K562 (cell line): Measurements from ENCODE around the gene CYBRD1. TPM values are rescaled to one million over a fixed set of nuclear protein-coding genes. Genes with fewer than 3 reads are reported as not detected.

ENCODE experiments used
- ATAC-seq: fragments of 200-7000 bp; cut with Tn5 transposase; 3 replicates; pipeline ENCODE4 v1.9.1; 2020; ENCODE audit warnings: moderate library complexity
- BruUV-seq: library from RNA; stranded (reverse); fragments of 400-500 nt; replicated peaks from 2 replicates; lab custom pipeline; 2021; lab: Mats Ljungman, UMichigan
- CTCF ChIA-PET: fragments of 300-600 bp; formaldehyde crosslinking; extraction: SDS; loops from one replicate; lab custom pipeline; 2021; ENCODE audit warnings: low intra/inter-chr PET ratio; lab: Yijun Ruan, JAX
- POLR2A ChIA-PET: fragments of 300-600, 350-650 bp; sonication (Branson Sonifier 250); formaldehyde crosslinking; extraction: SDS; loops from one replicate; lab custom pipeline; 2021; ENCODE audit warnings: antibody characterized with exemption, inconsistent platforms; lab: Yijun Ruan, JAX
- DNase-seq, 4 experiments: peaks; one replicate each; pipeline versions ENCODE4 v3.0.0 to v3.0.0-alpha.2; 2011 to 2018; ENCODE audit warnings: low spot score in 3 of 4, mixed read lengths in 3 of 4; ENCODE audit errors: extremely low read depth in 1 of 4
- FAIRE-seq: peaks from 2 replicates; lab custom pipeline; 2011; peaks lifted over from hg19 to GRCh38; lab: Jason Lieb, UNC
- H2AFZ ChIP-seq: 2 replicates; pipeline ENCODE4 v1.6.0; 2011; ENCODE audit warnings: low read depth, low read length, control low read depth, inconsistent platforms
- H3K27ac ChIP-seq: fragments of 200-600 bp; 3 replicates; pipeline ENCODE4 v1.8.0; 2011; ENCODE audit warnings: low read depth, mild to moderate bottlenecking, control low read depth, inconsistent platforms, low read length, moderate library complexity, mixed read lengths; ENCODE audit errors: extremely low read depth
- H3K27me3 ChIP-seq, 2 experiments: fragments of 300-600 bp in 1 of 2; 2 replicates in 1 of 2; 3 replicates in 1 of 2; pipeline versions ENCODE4 v1.6.0 to v1.8.0; 2011; ENCODE audit warnings: inconsistent platforms in 2 of 2, low read length in 2 of 2, mild to moderate bottlenecking in 1 of 2, mixed read lengths in 1 of 2, moderate library complexity in 1 of 2; ENCODE audit not compliant: control insufficient read depth in 2 of 2, insufficient read depth in 2 of 2
- H3K36me3 ChIP-seq: fragments of 300-600 bp; 3 replicates; pipeline ENCODE4 v1.8.0; 2011; ENCODE audit warnings: mild to moderate bottlenecking, low read length, inconsistent platforms; ENCODE audit not compliant: control insufficient read depth, insufficient read depth
- H3K4me1 ChIP-seq, 2 experiments: fragments of 200-600 bp in 1 of 2; replicated peaks in 1 of 2; 2 replicates in 1 of 2; 3 replicates in 1 of 2; pipeline versions ENCODE4 v1.5.1 to v1.8.0; 2011; ENCODE audit warnings: inconsistent platforms in 2 of 2, low read length in 2 of 2, mild to moderate bottlenecking in 1 of 2, mixed read lengths in 1 of 2, moderate library complexity in 1 of 2; ENCODE audit not compliant: control insufficient read depth in 2 of 2, insufficient read depth in 2 of 2
- H3K4me2 ChIP-seq: 2 replicates; pipeline ENCODE4 v1.6.1; 2011; ENCODE audit warnings: low read length, control low read depth, inconsistent platforms, mixed read lengths; ENCODE audit not compliant: insufficient read depth
- H3K4me3 ChIP-seq: fragments of 200-600 bp; sonication (generic), shearing (Covaris generic); 2 replicates; pipeline ENCODE4 v1.5.1; 2016; ENCODE audit warnings: control low read depth, inconsistent platforms
- H3K79me2 ChIP-seq: fragments of 200-600 bp; 3 replicates; pipeline ENCODE4 v1.8.0; 2011; ENCODE audit warnings: low read length, inconsistent platforms; ENCODE audit not compliant: control insufficient read depth, insufficient read depth
- H3K9ac ChIP-seq, 2 experiments: 2 replicates each; pipeline versions ENCODE4 v1.6.0 to v1.6.1; 2011; ENCODE audit warnings: low read depth in 2 of 2, low read length in 2 of 2, control low read depth in 1 of 2, inconsistent platforms in 1 of 2, mild to moderate bottlenecking in 1 of 2, mixed read lengths in 1 of 2; ENCODE audit not compliant: insufficient read depth in 1 of 2
- H3K9me1 ChIP-seq: one replicate; pipeline ENCODE4 v1.6.0; 2011; ENCODE audit warnings: inconsistent platforms, mild to moderate bottlenecking, low read length, moderate library complexity; ENCODE audit not compliant: control insufficient read depth, insufficient read depth
- H3K9me3 ChIP-seq: replicated peaks from 2 replicates; pipeline ENCODE4 v1.5.1; 2011; ENCODE audit warnings: low read depth, low read length, inconsistent platforms; ENCODE audit not compliant: control insufficient read depth, insufficient read depth
- H4K20me1 ChIP-seq: replicated peaks from 2 replicates; pipeline ENCODE4 v1.6.1; 2011; ENCODE audit warnings: low read length, inconsistent platforms, mixed read lengths; ENCODE audit not compliant: control insufficient read depth, insufficient read depth
- AFF4 ChIP-seq: sonication (generic); formaldehyde crosslinking; IDR thresholded peaks from 2 replicates; pipeline ENCODE4 v1.8.0; 2023; ENCODE audit warnings: mild to moderate bottlenecking, missing genetic modification reagents
- ATF1 ChIP-seq, 2 experiments: fragments of 450-650 bp in 1 of 2; IDR thresholded peaks; 2 replicates each; pipeline ENCODE4 v1.6.1; 2016; ENCODE audit warnings: missing compliant biosample characterization in 1 of 2, missing genetic modification characterization in 1 of 2
- CBFB ChIP-seq: sonication (generic); formaldehyde crosslinking; IDR thresholded peaks from 2 replicates; pipeline ENCODE4 v1.4.0; 2020; ENCODE audit warnings: mild to moderate bottlenecking, missing genetic modification reagents
- ELF2 ChIP-seq: fragments of 250-450 bp; sonication (Bioruptor Pico); IDR thresholded peaks from 2 replicates; pipeline ENCODE4 v1.5.0; 2021; ENCODE audit warnings: mild to moderate bottlenecking
- EZH2 ChIP-seq: IDR thresholded peaks from 2 replicates; pipeline ENCODE4 v1.6.1; 2012; ENCODE audit warnings: low read depth, mild to moderate bottlenecking, inconsistent platforms, low read length, borderline replicate concordance
- KLF6 ChIP-seq: fragments of 250-450 bp; sonication (Bioruptor Pico); IDR thresholded peaks from 2 replicates; pipeline ENCODE4 v1.4.0; 2020; ENCODE audit warnings: mild to moderate bottlenecking, moderate library complexity, borderline replicate concordance
- LEF1 ChIP-seq: fragments of 450-650 bp; IDR thresholded peaks from 2 replicates; pipeline ENCODE4 v1.6.1; 2016; ENCODE audit warnings: mild to moderate bottlenecking
- MEIS2 ChIP-seq: fragments of 450-650 bp; IDR thresholded peaks from 2 replicates; pipeline ENCODE4 v1.6.1; 2014; ENCODE audit warnings: mild to moderate bottlenecking; ENCODE audit not compliant: partially characterized antibody
- NRF1 ChIP-seq, 2 experiments: fragments of 450-650 bp; IDR thresholded peaks in 1 of 2; conservative IDR thresholded peaks in 1 of 2; 2 replicates each; pipeline ENCODE4 v1.6.1; 2014; ENCODE audit warnings: mild to moderate bottlenecking in 2 of 2
- POLR2A ChIP-seq: fragments of 450-650 bp; conservative IDR thresholded peaks from 2 replicates; pipeline ENCODE4 v1.6.1; 2016
- SAP30 ChIP-seq: fragments of 200-600 bp; sonication (generic); IDR thresholded peaks from 2 replicates; pipeline ENCODE4 v1.6.1; 2012; ENCODE audit warnings: borderline replicate concordance, low read depth, mild to moderate bottlenecking, moderate library complexity, low read length, control low read depth, inconsistent platforms; ENCODE audit not compliant: insufficient read depth, poor library complexity, severe bottlenecking
- TCF7L2 ChIP-seq: fragments of 150-350 bp; IDR thresholded peaks from 2 replicates; pipeline ENCODE4 v1.6.1; 2016; ENCODE audit warnings: low read depth, mild to moderate bottlenecking, low read length, moderate library complexity
- ZBTB1 ChIP-seq: sonication (generic); formaldehyde crosslinking; IDR thresholded peaks from 2 replicates; pipeline ENCODE4 v1.8.1; 2023; ENCODE audit warnings: missing genetic modification reagents, low read depth, mild to moderate bottlenecking, borderline replicate concordance
- WGBS: fragments of 100-300 bp; shearing (Covaris generic); methylation state at CpG from one replicate; pipeline ENCODE4 v1.1.6; 2016; ENCODE audit warnings: low coverage, mixed read lengths; ENCODE audit not compliant: insufficient coverage; ENCODE audit errors: missing lambda C conversion rate; 5-methylcytosine and 5-hydroxymethylcytosine counted together
- in situ Hi-C: fragments of 300-500 bp; cut with MboI; formaldehyde crosslinking; loops from 4 replicates; pipeline ENCODE4 v1.15.0; 2018; ENCODE audit warnings: inconsistent platforms, mixed read lengths
- intact Hi-C: fragments of 100-400 bp; cut with micrococcal nuclease; formaldehyde crosslinking; loops from 2 replicates; pipeline ENCODE4 v1.14.2; 2022
- polyA plus RNA-seq, 8 experiments: library from polyadenylated mRNA; depleted of rRNA in 4 of 8; stranded (reverse) in 5 of 8; unstranded in 3 of 8; fragments of >200 nt; fragmentation: Nextera tagmentation in 2 of 8; fragmentation: Illumina TruSeq in 1 of 8; extraction: Ambion mirVana in 2 of 8; extraction: Trizol in 1 of 8; gene quantifications; 2 replicates each; pipeline versions ENCODE4 v1.2.1 to v1.2.3, GENCODE V29; 2011 to 2014; ENCODE audit warnings: inconsistent platforms in 1 of 8, missing spikeins in 1 of 8
- total RNA-seq, 7 experiments: library from RNA; depleted of rRNA in 6 of 7; stranded (reverse); fragments of >200 nt in 6 of 7; fragmentation: Illumina TruSeq in 2 of 7; extraction: Trizol in 2 of 7; gene quantifications; 2 replicates each; pipeline versions ENCODE4 v1.2.1 to v1.2.3, GENCODE V29; 2011 to 2021; ENCODE audit warnings: low replicate concordance in 1 of 7

The CYBRD1 gene
- total and polyA plus RNA-seq, 9 of the 15 experiments (the other 6 are each of a cell fraction or from before 2014, with no cell fraction given), result 9.6 to 22.4 (median 15.6) TPM

GRCh38 chr2:171575606-171576005 lies 53.3 kb downstream of the CYBRD1 start:
- Histone ChIP-seq H3K27me3 (no peaks in the 10 kb centered on the region), H3K9me3 (no peaks in the 10 kb centered on the region), H3K79me2 (no peaks in the 10 kb centered on the region), H3K4me3 (no peak overlapping the region), H3K36me3 (no peaks in the 10 kb centered on the region), H4K20me1 (no peaks in the 10 kb centered on the region), H3K4me2 (no peak overlapping the region), H3K4me1 (peaks cover 0 to 3% of the 10 kb centered on the region in 2 experiments; a peak in 1 of 5 replicates), H3K9ac (no peak overlapping the region), H2AFZ (no peak overlapping the region), H3K27ac (no peak overlapping the region), H3K9me1 (no peaks in the 10 kb centered on the region)
- ChIA-PET CTCF (no interaction called here), POLR2A (no interaction called here)
- in situ Hi-C loops, result loop anchor here (25.0 kb wide), 1 partner anchor 887 kb away; no protein-coding TSS in a partner anchor
- 54% methylated on average over 5 of the region's 5 CpGs for WGBS
- no peak for FAIRE-seq
- ATAC-seq, result no peak
- TF ChIP-seq AFF4 (CRISPR knock-in tag) (no peak), ELF2 (no peak), POLR2A (no peak), KLF6 (CRISPR knock-in tag) (no peak), TCF7L2 (no peak), NRF1 (conservative IDR thresholded peaks at IDR 0.05 in 1 of 2, IDR thresholded peaks at IDR 0.05 in 1 of 2) (no peak), SAP30 (no peak), CBFB (CRISPR knock-in tag) (no peak), LEF1 (no peak), ZBTB1 (CRISPR knock-in tag) (no peak), ATF1 (CRISPR knock-in tag; IDR thresholded peaks at IDR 0.05) (no peak), ATF1 (tag; IDR thresholded peaks at IDR 0.05) (no peak), EZH2 (no peak), MEIS2 (no peak)
- intact Hi-C loops, result loop anchor here (5.0 to 10.0 kb wide), 2 partner anchors 219 to 552 kb away; no protein-coding TSS in a partner anchor
- no peak for DNase-seq
- BruUV-seq, result no TSS peak
